GM10248 (cell line): ENCODE results near the gene IFNAR2.
"Not testable (repeated sequence)": the region's sequence is repeated elsewhere in the genome, so short reads cannot be mapped to it uniquely, and the experiment has no call there.

Experiments used
- CTCF ChIA-PET: fragments of 300-600 bp; sonication (Branson Sonifier 250); formaldehyde crosslinking; extraction: SDS; loops from one replicate; lab custom pipeline; 2021; ENCODE audit warnings: antibody characterized with exemption; lab: Yijun Ruan, JAX
- POLR2A ChIA-PET: fragments of 350-650 bp; sonication (Branson Sonifier 250); formaldehyde crosslinking; extraction: SDS; loops from one replicate; lab custom pipeline; 2020; ENCODE audit warnings: antibody characterized with exemption; lab: Yijun Ruan, JAX
- DNase-seq: peaks from one replicate; pipeline ENCODE4 v3.0.0; 2012; ENCODE audit errors: extremely low spot score
- TF ChIP-seq, protein P1 (sequence below): IDR thresholded peaks from 2 replicates; pipeline ENCODE4 v1.5.1; 2012; ENCODE audit warnings: mild to moderate bottlenecking, low read depth; ENCODE audit errors: extremely low read depth, missing control alignments, control extremely low read depth

The IFNAR2 gene

DNA sequence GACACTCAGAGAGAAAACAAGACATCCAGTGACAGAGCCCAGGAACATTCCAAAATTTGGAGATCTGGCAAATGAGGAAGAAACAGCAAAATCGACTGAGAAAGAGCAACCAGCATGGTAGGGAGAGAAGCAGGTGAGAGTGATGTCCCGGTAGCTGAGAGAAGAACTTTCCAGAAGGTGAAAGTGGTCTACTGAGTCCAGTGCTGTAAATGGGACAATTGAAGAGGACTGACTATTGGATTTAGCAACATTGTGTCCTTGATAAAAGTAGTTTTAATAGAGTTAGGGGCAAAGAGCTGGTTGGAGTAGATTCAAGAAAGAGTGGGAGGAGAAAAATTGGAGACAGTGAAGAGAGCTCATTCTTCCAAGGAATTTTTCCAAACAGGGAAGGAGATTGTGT is 21.4 kb downstream of the IFNAR2 start:
- no peak for DNase-seq
- POLR2A ChIA-PET, result no interaction called here
- TF ChIP-seq, protein P1, sequence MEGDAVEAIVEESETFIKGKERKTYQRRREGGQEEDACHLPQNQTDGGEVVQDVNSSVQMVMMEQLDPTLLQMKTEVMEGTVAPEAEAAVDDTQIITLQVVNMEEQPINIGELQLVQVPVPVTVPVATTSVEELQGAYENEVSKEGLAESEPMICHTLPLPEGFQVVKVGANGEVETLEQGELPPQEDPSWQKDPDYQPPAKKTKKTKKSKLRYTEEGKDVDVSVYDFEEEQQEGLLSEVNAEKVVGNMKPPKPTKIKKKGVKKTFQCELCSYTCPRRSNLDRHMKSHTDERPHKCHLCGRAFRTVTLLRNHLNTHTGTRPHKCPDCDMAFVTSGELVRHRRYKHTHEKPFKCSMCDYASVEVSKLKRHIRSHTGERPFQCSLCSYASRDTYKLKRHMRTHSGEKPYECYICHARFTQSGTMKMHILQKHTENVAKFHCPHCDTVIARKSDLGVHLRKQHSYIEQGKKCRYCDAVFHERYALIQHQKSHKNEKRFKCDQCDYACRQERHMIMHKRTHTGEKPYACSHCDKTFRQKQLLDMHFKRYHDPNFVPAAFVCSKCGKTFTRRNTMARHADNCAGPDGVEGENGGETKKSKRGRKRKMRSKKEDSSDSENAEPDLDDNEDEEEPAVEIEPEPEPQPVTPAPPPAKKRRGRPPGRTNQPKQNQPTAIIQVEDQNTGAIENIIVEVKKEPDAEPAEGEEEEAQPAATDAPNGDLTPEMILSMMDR, result no peak
- CTCF ChIA-PET, result interaction anchor here (1.1 to 1.7 kb wide), 8 partner anchors 10 to 110 kb away, joined by 3 to 6 read pairs (median 5); partner anchors contain the start of gene IL10RB

GRCh38 chr21:33253382-33253781 is 23.6 kb downstream of the IFNAR2 start:
- POLR2A ChIA-PET, DNase-seq, CTCF ChIA-PET: not testable (repeated sequence)

- POLR2A ChIA-PET, result no interaction called here
- CTCF ChIA-PET, result interaction anchor here (1.4 to 2.6 kb wide), 4 partner anchors 11 to 70 kb away, joined by 4 to 9 read pairs (median 5); partner anchors contain the start of genes IFNAR1 and IL10RB
- TF ChIP-seq, protein P1, result no peak
- no peak for DNase-seq
Measured at GRCh38 chr21:33254766-33255165, 25.0 kb downstream of the IFNAR2 start.

DNA sequence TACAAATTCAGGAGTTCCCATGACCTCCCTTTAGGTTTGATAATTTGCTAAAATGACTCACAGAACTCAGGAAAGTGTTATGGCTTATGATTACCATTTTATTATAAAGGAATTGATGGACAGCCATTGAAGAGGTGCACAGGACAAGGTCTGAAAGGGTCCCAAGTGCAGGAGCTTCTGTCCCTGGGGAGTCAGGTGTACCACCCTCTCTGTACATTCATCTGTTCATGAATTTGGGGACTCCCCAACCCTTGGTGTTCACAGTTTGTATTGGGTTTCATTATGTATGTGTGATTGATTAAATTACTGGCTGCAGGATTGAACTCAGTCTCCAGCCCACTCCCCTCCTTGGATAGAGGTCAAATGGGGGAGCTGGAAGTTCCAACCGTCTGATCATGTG is 25.7 kb downstream of the IFNAR2 start:
- TF ChIP-seq, protein P1, result no peak
- ChIA-PET CTCF (interaction anchor here (0.8 to 2.6 kb wide), 6 partner anchors 11 to 106 kb away, joined by 3 to 9 read pairs (median 5); partner anchors contain the start of genes IFNAR1 and IL10RB), POLR2A (no interaction called here)
- DNase-seq, result no peak

- TF ChIP-seq, protein P1, result no peak
- no peak for DNase-seq
- ChIA-PET POLR2A (no interaction called here), CTCF (interaction anchor here (0.8 to 2.6 kb wide), 5 partner anchors 10 to 105 kb away, joined by 3 to 9 read pairs (median 5); partner anchors contain the start of gene IL10RB)
Measured at GRCh38 chr21:33256019-33256418, 26.3 kb downstream of the IFNAR2 start.

DNA sequence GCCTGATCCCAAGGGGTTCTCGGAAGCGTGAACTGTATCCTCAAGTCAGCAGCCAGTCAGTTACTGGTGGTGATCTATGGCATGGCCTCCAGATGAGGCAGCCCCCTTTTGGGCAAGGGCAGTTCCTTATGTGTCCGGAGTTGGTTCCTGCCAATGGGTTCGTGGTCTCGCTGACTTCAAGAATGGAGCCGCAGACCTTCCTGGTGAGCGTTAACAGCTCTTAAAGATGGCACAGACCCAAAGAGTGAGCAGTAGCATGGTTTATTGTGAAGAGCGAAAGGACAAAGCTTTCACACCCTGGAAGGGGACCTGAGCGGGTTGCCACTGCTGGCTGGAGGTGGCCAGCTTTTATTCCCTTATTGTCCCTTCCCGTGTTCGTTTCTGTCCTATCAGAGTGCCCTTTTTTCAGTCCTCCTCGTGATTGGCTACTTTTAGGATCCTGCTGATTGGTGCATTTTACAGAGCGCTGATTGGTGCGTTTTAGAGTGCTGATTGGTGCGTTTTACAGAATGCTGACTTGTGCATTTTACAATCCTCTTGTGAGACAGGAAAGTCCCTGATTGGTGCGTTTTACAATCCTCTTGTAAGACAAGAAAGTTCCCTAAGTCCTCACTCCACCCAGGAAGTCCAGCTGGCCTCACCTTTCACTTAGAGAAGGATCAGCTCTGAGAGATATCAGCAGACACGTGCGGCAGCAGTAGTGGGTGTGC is 27.5 kb downstream of the IFNAR2 start:
- no peak for DNase-seq
- TF ChIP-seq, protein P1, result no peak
- POLR2A ChIA-PET, result no interaction called here
- CTCF ChIA-PET, result interaction anchor here (1.3 to 2.6 kb wide), 4 partner anchors 9 to 60 kb away, joined by 3 to 9 read pairs (median 5); partner anchors contain the start of gene IL10RB

DNA sequence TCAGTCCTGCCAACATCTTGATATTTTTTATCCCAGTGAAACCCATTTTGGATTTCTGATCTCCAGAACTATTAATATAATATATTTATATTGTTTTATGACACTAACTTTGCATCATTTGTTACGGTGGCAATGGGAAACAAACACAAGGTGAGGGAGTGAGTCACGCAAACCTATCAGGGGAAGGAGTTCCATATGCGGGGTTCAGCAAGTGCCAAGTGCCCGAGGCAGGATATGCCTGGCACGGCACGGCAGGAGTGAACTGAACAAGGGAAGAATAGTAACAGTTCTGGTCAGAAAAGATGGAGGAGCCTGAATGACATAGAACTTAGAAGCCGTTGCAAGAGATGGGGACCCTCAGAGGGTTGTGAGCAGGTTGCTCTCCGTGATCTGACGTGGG is 28.7 kb downstream of the IFNAR2 start:
- ChIA-PET POLR2A (no interaction called here), CTCF (no interaction called here)
- no peak for DNase-seq
- TF ChIP-seq, protein P1, result no peak
